ENCODE data around the gene RASSF10.

- TF ChIP-seq, protein P1, sequence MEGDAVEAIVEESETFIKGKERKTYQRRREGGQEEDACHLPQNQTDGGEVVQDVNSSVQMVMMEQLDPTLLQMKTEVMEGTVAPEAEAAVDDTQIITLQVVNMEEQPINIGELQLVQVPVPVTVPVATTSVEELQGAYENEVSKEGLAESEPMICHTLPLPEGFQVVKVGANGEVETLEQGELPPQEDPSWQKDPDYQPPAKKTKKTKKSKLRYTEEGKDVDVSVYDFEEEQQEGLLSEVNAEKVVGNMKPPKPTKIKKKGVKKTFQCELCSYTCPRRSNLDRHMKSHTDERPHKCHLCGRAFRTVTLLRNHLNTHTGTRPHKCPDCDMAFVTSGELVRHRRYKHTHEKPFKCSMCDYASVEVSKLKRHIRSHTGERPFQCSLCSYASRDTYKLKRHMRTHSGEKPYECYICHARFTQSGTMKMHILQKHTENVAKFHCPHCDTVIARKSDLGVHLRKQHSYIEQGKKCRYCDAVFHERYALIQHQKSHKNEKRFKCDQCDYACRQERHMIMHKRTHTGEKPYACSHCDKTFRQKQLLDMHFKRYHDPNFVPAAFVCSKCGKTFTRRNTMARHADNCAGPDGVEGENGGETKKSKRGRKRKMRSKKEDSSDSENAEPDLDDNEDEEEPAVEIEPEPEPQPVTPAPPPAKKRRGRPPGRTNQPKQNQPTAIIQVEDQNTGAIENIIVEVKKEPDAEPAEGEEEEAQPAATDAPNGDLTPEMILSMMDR (IDR thresholded peaks at IDR 0.05; ENCODE audit: low read depth, low read length) = no peak
- TF ChIP-seq MYC (IDR thresholded peaks at IDR 0.05; ENCODE audit: low read depth, low read length) = no peak
- no peak for TF ChIP-seq POLR2A (IDR thresholded peaks at IDR 0.05; ENCODE audit: extremely low read depth, insufficient read length)
Observed at GRCh38 chr11:13031349-13031748, 22.2 kb downstream of the RASSF10 start.
